ENCODE data around the gene SART3. TPM values are rescaled to one million over a fixed set of nuclear protein-coding genes. Genes with fewer than 3 reads are reported as not detected.

The SART3 gene
- total RNA-seq, 4 donors from 2014 or later = 28.7 to 71.8 (median 53.2) TPM

DNA sequence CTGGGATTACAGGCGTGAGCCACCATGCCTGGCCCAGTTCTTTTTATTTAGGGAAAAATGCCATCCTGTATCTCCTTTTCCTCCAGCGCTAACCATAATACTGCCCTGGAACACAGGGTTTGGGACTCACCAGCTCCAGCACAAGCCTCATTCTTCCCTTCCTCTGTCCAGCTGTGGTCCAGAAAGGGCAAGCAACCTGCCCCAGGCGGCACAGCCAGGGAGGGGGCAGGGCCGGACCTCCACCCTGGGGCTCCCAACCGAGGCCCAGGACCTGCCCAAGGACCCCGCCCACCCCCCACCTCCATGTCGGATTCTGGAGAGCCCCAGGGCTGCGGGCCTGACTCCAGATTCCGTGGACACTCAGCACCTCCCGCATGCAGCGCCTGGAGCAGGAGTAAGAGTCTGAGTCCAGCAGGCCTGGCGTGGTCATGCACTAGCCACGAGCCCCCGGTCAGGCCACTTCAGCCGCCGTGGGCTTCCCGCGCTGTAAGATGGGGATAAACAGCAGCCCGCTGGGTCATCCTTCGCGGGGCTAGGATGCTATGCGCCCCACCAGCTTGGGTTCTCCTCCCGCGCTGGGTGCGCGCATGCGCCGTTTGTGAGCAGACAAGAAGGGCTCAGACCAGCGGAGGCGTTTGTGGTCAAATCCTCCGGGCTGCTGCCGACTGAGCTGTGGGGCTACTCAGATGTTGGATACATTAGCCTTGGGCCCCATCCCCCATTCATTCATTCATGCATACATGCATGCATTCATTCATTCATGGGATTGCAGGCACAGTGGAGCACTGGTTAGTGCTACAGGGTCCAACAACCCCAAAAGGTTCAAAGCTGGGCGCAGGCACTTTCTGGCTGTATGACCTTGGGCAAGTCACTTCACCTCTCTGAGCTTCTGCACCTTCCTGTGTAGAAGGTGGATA lies 20.6 kb upstream of the SART3 start:
- no peaks in the 10 kb centered on the region for H3K36me3 ChIP-seq
- H3K4me1 ChIP-seq = peaks cover 0 to 16% (median 0%) of the 10 kb centered on the region in 3 donors
- no peak for ATAC-seq
- H3K4me3 ChIP-seq = no peak overlapping the region
- WGBS, 2 donors (ENCODE audit: low coverage in 1 of 2) = 95% methylated on average over 3 of the region's 33 CpGs; no CpG with 5 or more reads in 1 of the 2 donors
- no peaks in the 10 kb centered on the region for H3K27me3 ChIP-seq
- TF ChIP-seq EP300 (IDR thresholded peaks at IDR 0.05) (no peak), POLR2A (IDR thresholded peaks at IDR 0.05) (no peak), POLR2AphosphoS5 (IDR thresholded peaks at IDR 0.05) (no peak), CTCF (IDR thresholded peaks at IDR 0.05) (no peak)
- no peaks in the 10 kb centered on the region for H3K9me3 ChIP-seq
- peak overlapping the region in 3 of 4 donors; percentile 26 to 58 (median 35) for H3K27ac ChIP-seq

DNA sequence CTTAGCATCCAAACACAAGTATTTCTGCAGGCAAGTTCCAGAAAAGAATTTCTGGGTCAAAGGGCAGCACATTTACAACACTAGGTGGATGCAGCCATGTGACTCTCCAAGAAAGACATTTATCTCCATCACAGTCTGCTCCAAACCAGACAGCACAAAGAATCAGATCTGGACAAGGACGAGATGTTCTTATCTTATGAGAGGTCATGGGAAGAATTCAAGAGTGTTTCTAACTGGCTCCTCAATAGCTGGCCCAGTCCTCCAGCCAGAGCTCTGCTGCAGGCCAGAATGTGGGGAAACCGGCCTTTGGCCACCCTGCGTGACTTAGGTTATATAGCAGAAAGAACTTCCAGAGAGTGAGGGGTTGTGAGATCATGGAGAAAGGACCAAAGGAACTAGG lies 19.6 kb upstream of the SART3 start:
- ATAC-seq = peak; percentile 81
- TF ChIP-seq POLR2A (IDR thresholded peaks at IDR 0.05) = no peak
- TF ChIP-seq EP300 (IDR thresholded peaks at IDR 0.05) = no peak
- no peak for TF ChIP-seq CTCF (IDR thresholded peaks at IDR 0.05)
- TF ChIP-seq POLR2AphosphoS5 (IDR thresholded peaks at IDR 0.05) = no peak
- H3K27ac ChIP-seq = peak overlapping the region in 3 of 4 donors; percentile 17 to 58 (median 35)
- 33 to 60% methylated on average over 1 to 3 of the region's 3 CpGs for WGBS, 2 donors (ENCODE audit: low coverage in 1 of 2)
- peaks cover 0 to 16% (median 0%) of the 10 kb centered on the region in 3 donors for H3K4me1 ChIP-seq
- H3K36me3 ChIP-seq = no peaks in the 10 kb centered on the region
- H3K4me3 ChIP-seq = no peak overlapping the region
- no peaks in the 10 kb centered on the region for H3K27me3 ChIP-seq
- no peaks in the 10 kb centered on the region for H3K9me3 ChIP-seq

- no peak overlapping the region for H3K27ac ChIP-seq
- no peaks in the 10 kb centered on the region for H3K27me3 ChIP-seq
- H3K9me3 ChIP-seq = no peaks in the 10 kb centered on the region
- ATAC-seq = no peak
- TF ChIP-seq POLR2AphosphoS5 (IDR thresholded peaks at IDR 0.05) (no peak), CTCF (IDR thresholded peaks at IDR 0.05) (no peak), POLR2A (IDR thresholded peaks at IDR 0.05) (no peak), EP300 (IDR thresholded peaks at IDR 0.05) (no peak)
- H3K4me1 ChIP-seq = peaks cover 0 to 16% (median 0%) of the 10 kb centered on the region in 3 donors
- H3K4me3 ChIP-seq = no peak overlapping the region
- WGBS, 2 donors (ENCODE audit: low coverage in 1 of 2) = 88 to 100% methylated on average over 3 of the region's 3 CpGs
- H3K36me3 ChIP-seq = no peaks in the 10 kb centered on the region
Observed at GRCh38 chr12:108578813-108579212, 17.8 kb upstream of the SART3 start.

DNA sequence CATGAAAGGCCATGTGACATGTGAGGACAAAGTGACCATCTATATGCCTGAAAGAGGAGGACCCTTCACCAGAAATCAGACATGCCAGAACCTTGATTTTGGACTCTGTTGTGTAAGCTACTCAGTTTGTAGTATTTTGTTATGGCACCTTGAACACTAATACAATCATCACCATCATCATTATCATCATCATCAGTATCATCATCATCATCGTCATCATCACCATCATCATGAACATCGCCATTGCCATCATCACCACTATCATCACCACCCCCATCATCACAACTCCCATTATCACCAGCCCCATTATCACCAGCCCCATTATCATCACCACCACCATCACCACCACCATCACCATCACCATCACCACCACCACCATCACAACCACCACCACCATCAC lies 17.3 kb upstream of the SART3 start:
- no peak for TF ChIP-seq CTCF (IDR thresholded peaks at IDR 0.05)
- TF ChIP-seq POLR2A (IDR thresholded peaks at IDR 0.05) = no peak
- no peak for TF ChIP-seq POLR2AphosphoS5 (IDR thresholded peaks at IDR 0.05)
- TF ChIP-seq EP300 (IDR thresholded peaks at IDR 0.05) = no peak
- no peaks in the 10 kb centered on the region for H3K9me3 ChIP-seq
- peaks cover 0 to 16% (median 0%) of the 10 kb centered on the region in 3 donors for H3K4me1 ChIP-seq
- H3K27ac ChIP-seq = no peak overlapping the region
- ATAC-seq = no peak
- no peaks in the 10 kb centered on the region for H3K27me3 ChIP-seq
- 96 to 100% methylated on average over 2 of the region's 2 CpGs for WGBS, 2 donors (ENCODE audit: low coverage in 1 of 2)
- H3K4me3 ChIP-seq = no peak overlapping the region
- no peaks in the 10 kb centered on the region for H3K36me3 ChIP-seq

DNA sequence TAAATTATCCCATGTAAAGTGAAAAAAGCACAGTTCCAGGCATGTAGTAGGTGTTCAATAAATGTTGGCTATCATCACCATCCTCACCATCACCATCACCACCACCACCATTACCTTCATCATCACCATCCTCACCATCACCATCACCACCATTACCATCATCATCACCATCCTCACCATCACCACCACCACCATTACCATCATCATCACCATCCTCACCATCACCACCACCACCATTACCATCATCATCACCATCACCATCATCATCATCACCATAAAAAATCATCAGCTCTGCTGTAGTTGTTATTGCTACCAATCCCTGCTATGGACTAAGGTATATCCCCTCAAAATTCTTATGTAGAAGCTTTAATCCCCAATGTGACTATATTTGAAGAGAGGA lies 16.5 kb upstream of the SART3 start:
- Histone ChIP-seq H3K4me3 (no peak overlapping the region), H3K9me3 (no peaks in the 10 kb centered on the region), H3K27me3 (no peaks in the 10 kb centered on the region), H3K36me3 (no peaks in the 10 kb centered on the region), H3K4me1 (peaks cover 0 to 16% (median 0%) of the 10 kb centered on the region in 3 donors), H3K27ac (no peak overlapping the region)
- TF ChIP-seq EP300 (IDR thresholded peaks at IDR 0.05) = no peak
- no peak for TF ChIP-seq CTCF (IDR thresholded peaks at IDR 0.05)
- no peak for TF ChIP-seq POLR2A (IDR thresholded peaks at IDR 0.05)
- TF ChIP-seq POLR2AphosphoS5 (IDR thresholded peaks at IDR 0.05) = no peak
- no peak for ATAC-seq

Measured in gastroesophageal sphincter (tissue), 4 donors.